HCT116 (cell line): ENCODE measurements around the gene CFAP46.

Experiments
- ATF3 ChIP-seq: IDR thresholded peaks from 2 replicates; pipeline ENCODE4 v1.6.1; 2012
- CEBPB ChIP-seq: IDR thresholded peaks from 2 replicates; pipeline ENCODE4 v1.6.1; 2012; ENCODE audit warnings: low read depth
- CTCF ChIP-seq, 3 experiments: fragments of 200-600 bp in 1 of 3; sonication (generic) in 1 of 3; IDR thresholded peaks in 2 of 3; conservative IDR thresholded peaks in 1 of 3; 2 replicates each; pipeline ENCODE4 v1.5.1; 2012 to 2017; ENCODE audit warnings: low read depth in 2 of 3, low read length in 2 of 3, antibody characterized with exemption in 1 of 3, borderline replicate concordance in 1 of 3, control low read depth in 1 of 3, mild to moderate bottlenecking in 1 of 3, mixed read lengths in 1 of 3, mixed run types in 1 of 3, moderate library complexity in 1 of 3; ENCODE audit not compliant: insufficient read depth in 1 of 3
- EZH2 ChIP-seq: fragments of 200-600 bp; sonication (generic); IDR thresholded peaks from 2 replicates; pipeline ENCODE4 v1.6.1; 2017; ENCODE audit warnings: antibody characterized with exemption, mixed run types
- MAX ChIP-seq: IDR thresholded peaks from 2 replicates; pipeline ENCODE4 v1.6.1; 2012
- POLR2A ChIP-seq: IDR thresholded peaks from 2 replicates; pipeline ENCODE4 v1.7.0; 2011; ENCODE audit warnings: borderline replicate concordance; ENCODE audit not compliant: insufficient read depth, insufficient read length; ENCODE audit errors: extremely low read depth
- RAD21 ChIP-seq: IDR thresholded peaks from 2 replicates; pipeline ENCODE4 v1.6.1; 2012; ENCODE audit warnings: low read depth, mild to moderate bottlenecking
- YY1 ChIP-seq: IDR thresholded peaks from 2 replicates; pipeline ENCODE4 v1.6.1; 2011; ENCODE audit warnings: low read length, low read depth, moderate library complexity, mild to moderate bottlenecking; ENCODE audit not compliant: insufficient replicate concordance; ENCODE audit errors: extremely low read depth
- ZBTB33 ChIP-seq: IDR thresholded peaks from 2 replicates; pipeline ENCODE4 v1.6.1; 2011; ENCODE audit warnings: mild to moderate bottlenecking, low read length, moderate library complexity; ENCODE audit not compliant: insufficient replicate concordance; ENCODE audit errors: extremely low read depth
- ZNF274 ChIP-seq: fragments of 200-500 bp; sonication (Bioruptor generic); IDR thresholded peaks from 2 replicates; pipeline ENCODE4 v1.6.1; 2014; ENCODE audit warnings: mild to moderate bottlenecking, low read depth, low read length, inconsistent platforms

GRCh38 chr10:132861884-132862461, 80.4 kb downstream of the CFAP46 start:
- no peak for TF ChIP-seq YY1
- TF ChIP-seq POLR2A, result no peak
- no peak for TF ChIP-seq ATF3
- TF ChIP-seq ZNF274, result no peak
- no peak for TF ChIP-seq CTCF (IDR thresholded peaks at IDR 0.05 in 2 of 3, conservative IDR thresholded peaks at IDR 0.05 in 1 of 3; ENCODE audit: borderline replicate concordance in 1 of 3, insufficient read depth in 1 of 3, low read depth in 2 of 3, low read length in 2 of 3)
- no peak for TF ChIP-seq RAD21
- no peak for TF ChIP-seq EZH2
- no peak for TF ChIP-seq MAX
- no peak for TF ChIP-seq ZBTB33
- no peak for TF ChIP-seq CEBPB
